PFSK-1 (cell line): ENCODE results near the gene CIDEC.

Source experiments
- POLR2AphosphoS5 ChIP-seq: IDR thresholded peaks from 2 replicates; pipeline ENCODE4 v1.6.1; 2012; ENCODE audit warnings: low read depth, mild to moderate bottlenecking, control low read depth, low read length, moderate library complexity
- REST ChIP-seq, 2 experiments: IDR thresholded peaks; 2 replicates each; pipeline versions ENCODE4 v1.6.1 to v1.8.0; 2011 to 2012; ENCODE audit warnings: low read depth in 2 of 2, low read length in 2 of 2, control low read depth in 1 of 2, inconsistent platforms in 1 of 2, mild to moderate bottlenecking in 1 of 2, moderate library complexity in 1 of 2; ENCODE audit not compliant: insufficient read depth in 1 of 2

- TF ChIP-seq POLR2AphosphoS5 (no peak), REST (IDR thresholded peaks at IDR 0.05; ENCODE audit: insufficient read depth in 1 of 2, low read depth in 2 of 2, low read length in 2 of 2) (no peak)
These were observed 38.4 kb upstream of the CIDEC start for GRCh38 chr3:9918261-9919038.
